Esophagus squamous epithelium (tissue), 5 donors: ENCODE measurements around the gene MAG. TPM values are rescaled to one million over a fixed set of nuclear protein-coding genes. Genes with fewer than 3 reads are reported as not detected.

Source experiments
- DNase-seq: peaks from one replicate; lab custom pipeline; 2025; lab: John Stamatoyannopoulos, UW
- H3K27ac ChIP-seq, 4 donors: fragments of 200-600 bp; sonication (generic); one replicate each; pipeline ENCODE4 v1.5.1; 2016 to 2019; ENCODE audit warnings: mild to moderate bottlenecking in 1 of 4
- H3K27me3 ChIP-seq, 4 donors: fragments of 200-600 bp; sonication (generic); 1 replicate in 3 of 4; 2 replicates in 1 of 4; pipeline versions ENCODE4 v1.5.1 to v1.6.0; 2017 to 2021; ENCODE audit warnings: antibody characterized with exemption in 1 of 4
- H3K36me3 ChIP-seq, 3 donors: fragments of 200-600 bp; sonication (generic); one replicate each; pipeline ENCODE4 v1.5.1; 2016 to 2019
- H3K4me1 ChIP-seq, 3 donors: fragments of 200-600 bp; sonication (generic); one replicate each; pipeline ENCODE4 v1.5.1; 2017 to 2019
- H3K4me3 ChIP-seq, 4 donors: fragments of 200-600 bp; sonication (generic); 1 replicate in 3 of 4; 2 replicates in 1 of 4; pipeline ENCODE4 v1.5.1; 2016 to 2019; ENCODE audit warnings: mild to moderate bottlenecking in 2 of 4, moderate library complexity in 1 of 4
- H3K9me3 ChIP-seq, 3 donors: fragments of 200-600 bp; sonication (generic); one replicate each; pipeline ENCODE4 v1.5.1; 2016 to 2019
- CTCF ChIP-seq, 6 experiments: fragments of 450-650 bp in 4 of 6; fragments of 200-600 bp in 2 of 6; sonication (generic) in 2 of 6; IDR thresholded peaks; one replicate each; pipeline ENCODE4 v1.5.1; 2016 to 2019; ENCODE audit warnings: antibody characterized with exemption in 6 of 6, mild to moderate bottlenecking in 4 of 6, moderate library complexity in 4 of 6
- POLR2A ChIP-seq, 4 donors: fragments of 450-650 bp; IDR thresholded peaks; one replicate each; pipeline ENCODE4 v1.6.1; 2017; ENCODE audit warnings: antibody characterized with exemption in 4 of 4, mild to moderate bottlenecking in 4 of 4, moderate library complexity in 3 of 4
- WGBS, 2 donors: methylation state at CpG; one replicate each; pipeline ENCODE4 v1.1.5; 2018; 5-methylcytosine and 5-hydroxymethylcytosine counted together
- intact Hi-C: fragments of 100-400 bp; cut with DNase I; formaldehyde crosslinking; loops from one replicate; pipeline ENCODE4 v1.15.0; 2022
- total RNA-seq, 4 donors: library from RNA; depleted of rRNA; stranded (reverse); fragments of >200 nt; gene quantifications; one replicate each; pipeline ENCODE4 v1.1.0, GENCODE V29; 2016
- donor health status: DM: yes; HTN: yes; CAD: no.

The MAG gene
- total RNA-seq, 4 donors from 2014 or later, result 2.3 TPM; not detected in 3

GRCh38 chr19:35278578-35279284 lies 13.2 kb upstream of the MAG start:
- WGBS, 2 donors, result 90 to 92% methylated on average over 13 to 29 of the region's 45 CpGs
- TF ChIP-seq CTCF (IDR thresholded peaks at IDR 0.05), result no peak
- TF ChIP-seq POLR2A (IDR thresholded peaks at IDR 0.05), result no peak
- no peak overlapping the region for H3K27ac ChIP-seq
- no peak for DNase-seq
- peaks cover 20 to 65% (median 27%) of the 10 kb centered on the region in 3 donors for H3K36me3 ChIP-seq
- peaks cover 0 to 17% (median 0%) of the 10 kb centered on the region in 4 donors for H3K27me3 ChIP-seq
- intact Hi-C loops, result no loop called here
- no peak overlapping the region for H3K4me3 ChIP-seq
- H3K9me3 ChIP-seq, result no peaks in the 10 kb centered on the region
- H3K4me1 ChIP-seq, result peaks cover 4 to 38% (median 8%) of the 10 kb centered on the region in 3 donors

GRCh38 chr19:35279374-35279773 lies 12.6 kb upstream of the MAG start:
- no peak for DNase-seq
- 44 to 64% methylated on average over 3 to 6 of the region's 11 CpGs for WGBS, 2 donors
- intact Hi-C loops, result no loop called here
- no peak overlapping the region for H3K4me3 ChIP-seq
- TF ChIP-seq POLR2A (IDR thresholded peaks at IDR 0.05) (no peak), CTCF (IDR thresholded peaks at IDR 0.05) (no peak)
- H3K27ac ChIP-seq, result no peak overlapping the region
- H3K27me3 ChIP-seq, result peaks cover 0 to 24% (median 0%) of the 10 kb centered on the region in 4 donors
- H3K36me3 ChIP-seq, result peaks cover 20 to 59% (median 22%) of the 10 kb centered on the region in 3 donors
- peaks cover 4 to 32% (median 8%) of the 10 kb centered on the region in 3 donors for H3K4me1 ChIP-seq
- no peaks in the 10 kb centered on the region for H3K9me3 ChIP-seq

GRCh38 chr19:35279985-35280821 lies 11.8 kb upstream of the MAG start:
- Histone ChIP-seq H3K27me3 (peaks cover 0 to 31% (median 0%) of the 10 kb centered on the region in 4 donors), H3K36me3 (peaks cover 20 to 50% (median 22%) of the 10 kb centered on the region in 3 donors), H3K27ac (no peak overlapping the region), H3K4me1 (peaks cover 4 to 31% (median 8%) of the 10 kb centered on the region in 3 donors), H3K4me3 (no peak overlapping the region), H3K9me3 (no peaks in the 10 kb centered on the region)
- DNase-seq, result no peak
- TF ChIP-seq POLR2A (IDR thresholded peaks at IDR 0.05), result no peak
- no peak for TF ChIP-seq CTCF (IDR thresholded peaks at IDR 0.05)
- intact Hi-C loops, result no loop called here
- WGBS, 2 donors, result 63 to 68% methylated on average over 3 to 8 of the region's 12 CpGs

GRCh38 chr19:35281303-35281702 lies 10.7 kb upstream of the MAG start:
- Histone ChIP-seq H3K4me3 (no peak overlapping the region), H3K27ac (peak overlapping the region in 1 of 4 donors; percentile 16), H3K4me1 (peaks cover 4 to 31% (median 8%) of the 10 kb centered on the region in 3 donors), H3K27me3 (peaks cover 0 to 31% (median 0%) of the 10 kb centered on the region in 4 donors), H3K36me3 (peaks cover 20 to 39% (median 22%) of the 10 kb centered on the region in 3 donors), H3K9me3 (no peaks in the 10 kb centered on the region)
- 35 to 46% methylated on average over 2 to 4 of the region's 4 CpGs for WGBS, 2 donors
- TF ChIP-seq CTCF (IDR thresholded peaks at IDR 0.05) (no peak), POLR2A (IDR thresholded peaks at IDR 0.05) (no peak)
- DNase-seq, result no peak
- intact Hi-C loops, result no loop called here
